NCI-H1105 (cell line): ENCODE data around the gene HTR4.
"Not testable (repeated sequence)": the region's sequence is repeated elsewhere in the genome, so short reads cannot be mapped to it uniquely, and the experiment has no call there.

Experiments used
- DNase-seq: peaks from one replicate; lab custom pipeline; 2025; lab: John Stamatoyannopoulos, UW

HTR4 gene

DNA sequence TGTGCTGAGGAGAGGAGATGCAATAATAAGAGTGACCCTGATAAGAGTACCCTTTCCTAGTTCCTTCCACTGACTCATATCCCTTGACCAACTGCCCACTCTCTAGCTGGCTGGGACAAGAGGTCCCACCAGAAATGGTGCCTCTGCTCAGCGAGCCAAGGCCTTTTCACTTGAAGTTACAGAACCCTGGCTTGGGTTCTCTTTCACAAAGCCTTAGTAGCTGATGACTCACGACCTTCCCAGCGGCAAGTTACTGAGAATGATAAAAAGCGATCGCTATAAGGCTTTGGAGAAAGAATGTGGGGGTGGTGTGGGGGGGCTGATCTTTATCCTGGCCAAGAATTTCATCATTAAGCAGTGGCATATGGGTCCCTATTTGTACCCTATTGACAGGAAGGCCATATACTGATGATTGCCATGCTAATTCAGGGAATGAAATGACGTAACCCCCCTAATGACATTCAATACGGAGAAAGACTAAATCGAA, 180.3 kb downstream of the HTR4 start:
- no peak for DNase-seq

DNA sequence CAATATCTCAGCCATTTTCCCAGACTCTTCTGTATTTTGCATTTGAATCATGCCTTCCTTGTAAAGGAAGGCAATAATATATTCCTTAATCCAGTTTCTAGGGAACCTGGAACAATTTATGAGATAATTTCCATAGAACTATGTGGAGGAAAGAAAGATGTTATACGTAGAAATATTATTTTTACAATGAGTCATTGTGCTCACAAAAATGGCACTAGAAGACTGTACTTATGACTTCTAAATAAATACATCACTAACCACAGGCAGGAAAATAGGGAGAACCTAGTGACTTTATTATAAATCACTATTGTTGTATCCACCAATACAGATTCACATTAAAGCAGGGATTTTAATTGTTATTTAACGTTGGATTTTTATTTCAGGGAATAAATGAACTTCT, 182.9 kb downstream of the HTR4 start:
- DNase-seq = no peak

DNA sequence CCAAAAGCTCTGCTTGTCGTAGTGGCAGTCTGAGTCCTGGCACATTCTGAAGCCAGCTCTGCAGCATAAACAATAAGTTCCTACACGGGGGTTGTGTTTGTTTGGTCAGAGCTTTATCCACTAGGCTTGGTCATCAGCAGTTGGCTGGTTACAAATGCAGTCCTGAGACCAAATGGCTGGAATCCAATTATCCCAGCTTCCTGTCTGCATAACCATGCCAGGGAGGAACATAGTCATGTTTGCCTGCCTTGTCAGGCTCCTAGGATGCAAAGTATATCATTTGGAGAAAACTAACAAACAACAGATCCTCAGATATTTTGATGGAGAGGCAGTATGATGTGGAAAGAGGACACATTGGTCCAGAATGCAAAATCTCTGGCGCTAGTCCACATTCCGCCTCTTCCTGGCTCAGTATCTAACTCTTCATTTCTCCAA, 184.8 kb downstream of the HTR4 start:
- no peak for DNase-seq

DNA sequence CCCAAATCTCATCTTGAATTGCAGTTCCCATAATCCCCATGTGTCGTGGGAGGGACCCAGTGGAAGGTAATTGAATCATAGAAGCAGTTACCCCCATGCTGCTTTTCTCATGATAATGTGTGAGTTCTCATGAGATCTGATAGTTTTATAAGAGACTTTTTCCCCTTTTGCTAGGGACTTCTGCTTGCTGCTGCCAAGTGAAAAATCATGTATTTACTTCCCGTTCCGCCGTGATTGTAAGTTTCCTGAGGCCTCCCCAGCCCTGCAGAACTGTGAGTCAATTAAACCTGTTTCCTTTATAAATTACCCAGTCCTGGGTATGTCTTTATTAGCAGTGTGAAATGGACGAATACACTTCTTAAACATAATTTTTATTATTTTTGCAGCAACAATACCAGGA, 185.6 kb downstream of the HTR4 start:
- DNase-seq = not testable (repeated sequence)

DNA sequence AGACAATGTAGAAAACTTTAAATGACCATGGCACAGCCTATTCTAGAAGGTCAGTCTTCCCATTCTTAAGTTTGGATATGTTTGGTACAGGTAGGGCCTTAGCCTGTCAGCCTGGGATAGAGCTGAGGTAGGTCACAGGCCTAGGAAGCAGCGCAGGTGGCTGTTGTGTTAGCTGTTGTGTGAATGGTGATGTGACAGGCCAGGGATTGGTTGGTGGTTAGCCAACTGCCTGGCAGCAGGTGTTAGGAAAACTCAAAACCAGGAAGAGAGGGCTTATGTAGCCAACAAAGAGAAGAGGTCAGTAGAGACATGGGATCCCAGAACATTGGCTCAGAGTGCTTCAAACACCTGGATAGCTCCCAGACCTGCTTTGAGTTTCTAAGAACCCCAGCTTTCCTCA, 186.4 kb downstream of the HTR4 start:
- no peak for DNase-seq

DNA sequence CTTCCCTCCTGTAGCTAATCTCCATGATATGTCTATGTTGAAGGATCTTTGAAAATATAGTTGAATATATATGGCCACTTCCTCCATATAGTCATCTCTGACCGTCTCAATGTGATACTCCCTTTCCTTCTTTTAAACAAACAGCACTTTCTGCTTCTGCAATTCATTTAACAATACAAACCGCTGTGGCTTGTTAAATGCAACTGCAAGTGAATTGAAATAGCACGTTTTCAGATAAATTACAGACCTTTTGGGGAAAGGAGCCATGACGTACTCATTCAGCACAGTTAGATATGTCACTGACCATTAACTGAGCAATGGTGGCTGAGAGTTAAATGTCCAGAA, 188.1 kb downstream of the HTR4 start:
- DNase-seq = no peak

DNA sequence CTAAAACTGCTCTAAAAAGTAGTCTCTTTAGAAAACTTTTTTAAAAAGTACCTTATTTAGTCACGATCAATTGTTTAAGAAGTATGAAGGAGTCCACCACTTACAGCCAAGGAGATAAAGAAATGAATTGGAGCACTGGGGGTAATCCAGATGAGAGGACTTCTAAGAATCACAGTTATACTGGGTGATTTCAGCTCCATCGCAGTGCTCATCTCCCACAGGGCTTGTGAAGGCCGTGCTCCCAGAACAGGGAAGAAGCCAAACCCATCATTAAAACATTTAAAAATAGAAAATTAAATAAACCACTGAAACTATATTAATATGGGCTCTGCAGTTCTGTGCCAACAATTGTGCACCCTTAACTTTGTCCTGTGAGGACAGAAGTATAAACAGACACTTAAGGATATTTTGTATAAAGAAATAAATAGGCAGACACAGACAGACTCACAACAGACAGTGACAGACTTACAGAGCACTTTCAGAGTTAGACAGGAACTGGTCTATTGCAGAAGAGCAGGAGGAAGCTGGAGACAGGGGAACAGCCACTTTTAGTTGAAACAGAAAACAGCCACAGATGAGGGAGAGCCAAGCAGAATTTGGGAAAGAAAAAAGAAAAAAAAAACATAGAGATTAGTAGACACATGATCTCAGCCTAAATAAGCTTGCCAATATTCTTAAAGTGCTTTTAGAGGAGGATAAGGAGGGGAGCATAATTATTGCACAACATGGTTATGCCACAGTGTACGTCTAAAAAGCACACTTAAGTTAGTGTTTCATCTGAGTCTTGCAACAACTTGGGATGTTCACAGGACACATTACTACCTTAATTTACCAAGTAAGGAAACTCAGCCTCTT, 188.7 kb downstream of the HTR4 start:
- no peak for DNase-seq

DNA sequence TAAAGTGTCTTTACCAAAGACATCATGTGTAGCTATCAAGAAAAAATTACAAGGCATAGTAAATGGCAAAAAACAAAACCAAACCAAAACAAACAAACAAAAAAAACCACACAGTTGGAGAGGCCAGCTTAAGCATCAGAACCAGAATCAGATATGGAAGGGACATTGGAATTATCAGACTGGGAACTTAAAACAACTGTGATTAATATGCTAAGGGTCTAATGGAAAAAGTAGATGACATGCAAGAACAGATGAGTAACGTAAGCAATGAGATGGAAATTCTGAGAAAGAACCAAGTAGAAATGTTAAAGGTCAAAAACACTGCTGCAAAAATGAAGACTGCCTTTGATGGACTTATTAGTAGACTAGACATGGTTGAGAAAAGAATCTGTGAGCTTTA, 194.7 kb downstream of the HTR4 start:
- DNase-seq = no peak

DNA sequence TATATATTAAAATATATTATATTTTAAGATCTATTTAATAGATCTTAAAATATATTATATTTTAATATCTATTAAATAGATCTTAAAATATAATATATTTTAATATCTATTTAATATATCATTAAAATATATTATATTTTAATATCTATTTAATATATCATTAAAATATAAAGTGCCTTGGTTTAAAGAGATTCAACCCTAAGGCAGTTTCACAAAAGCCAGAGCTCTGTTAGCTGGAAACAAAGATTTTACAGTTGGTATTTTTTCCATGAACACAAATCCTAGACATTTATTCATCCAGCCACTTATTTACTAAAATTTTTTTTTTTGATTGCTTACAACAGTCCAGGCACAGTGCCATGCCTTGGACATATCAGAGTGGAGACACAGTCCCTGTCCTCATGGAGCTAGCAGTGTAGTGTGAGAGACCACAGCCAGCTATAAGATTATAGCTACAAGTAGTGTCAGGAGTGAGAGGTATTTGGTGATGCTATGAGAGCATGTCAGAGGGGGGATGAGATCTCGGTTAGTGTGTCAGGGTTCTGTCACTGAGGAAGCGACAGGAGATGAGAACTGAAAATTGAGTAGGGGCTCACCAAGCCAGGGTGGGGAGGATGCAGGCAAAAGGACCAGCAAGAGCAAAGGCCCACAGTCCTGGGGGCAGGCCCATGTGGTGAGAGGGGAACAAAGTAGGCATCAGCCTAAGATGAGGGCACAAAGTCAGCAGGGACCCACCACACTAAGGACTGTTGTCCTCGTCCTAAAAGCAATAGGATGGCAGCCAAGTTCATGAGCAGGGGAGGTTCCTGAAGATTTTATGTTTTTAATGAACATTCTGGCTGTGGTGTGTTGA, 196.1 kb downstream of the HTR4 start:
- no peak for DNase-seq

DNA sequence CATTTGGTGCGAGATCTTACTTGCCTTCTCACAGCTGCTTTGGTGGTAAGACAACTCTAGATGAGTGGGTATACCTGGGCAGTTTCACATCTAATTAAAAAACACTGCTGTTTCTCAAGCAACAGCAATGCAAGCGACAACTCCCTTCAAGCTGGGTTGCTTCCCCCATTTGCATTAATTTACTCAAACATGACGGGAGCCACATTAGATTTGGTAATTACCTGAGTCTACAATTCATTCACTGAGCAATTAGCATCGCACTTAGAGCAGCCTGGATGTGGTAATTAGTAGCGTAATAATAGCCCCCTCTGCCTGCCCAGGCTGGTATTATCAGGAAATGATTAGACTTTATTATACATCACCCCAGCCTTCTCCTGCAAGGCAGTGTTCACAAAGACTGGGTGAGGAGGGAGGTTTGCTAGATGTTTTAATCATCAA, 197.1 kb downstream of the HTR4 start:
- DNase-seq = peak; percentile 89

DNA sequence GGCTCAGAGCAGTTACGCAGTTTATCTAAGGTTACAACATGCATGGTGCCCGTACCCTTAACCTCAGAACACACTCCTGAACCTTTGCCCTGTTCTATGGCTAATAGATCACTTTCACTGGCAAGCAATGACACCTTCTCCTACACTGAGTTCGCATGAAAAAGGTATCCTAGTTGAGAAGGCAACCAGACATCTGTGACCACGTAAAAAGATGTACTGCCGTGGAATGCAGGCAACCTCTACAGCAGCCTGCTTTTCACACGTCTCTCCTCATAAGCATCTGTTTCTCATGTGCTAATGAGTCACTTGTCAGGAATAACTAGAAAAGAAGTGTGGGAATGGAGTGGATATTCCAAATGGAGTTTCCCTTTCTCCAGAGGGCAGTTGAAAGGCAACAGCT, 199.1 kb downstream of the HTR4 start:
- DNase-seq = no peak

DNA sequence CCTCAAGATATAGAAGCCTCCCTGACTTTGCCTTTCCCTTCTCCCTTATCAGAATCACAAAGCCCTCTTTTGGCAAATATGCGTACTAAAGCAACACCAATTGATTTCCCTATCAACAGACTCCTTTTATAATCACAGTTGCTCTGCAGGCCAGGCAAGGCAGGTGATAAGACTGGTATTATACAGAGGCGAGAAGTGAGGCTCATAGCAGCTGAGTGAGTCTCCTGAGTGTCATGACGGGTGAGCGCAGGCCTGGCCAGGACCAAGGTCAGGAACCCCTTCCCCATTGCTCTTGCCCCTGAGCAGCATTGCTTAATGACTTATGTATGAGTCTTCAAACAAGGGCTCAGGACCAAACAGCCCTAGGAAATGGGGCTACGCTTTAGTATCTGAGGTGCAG, 199.8 kb downstream of the HTR4 start:
- DNase-seq = no peak

DNA sequence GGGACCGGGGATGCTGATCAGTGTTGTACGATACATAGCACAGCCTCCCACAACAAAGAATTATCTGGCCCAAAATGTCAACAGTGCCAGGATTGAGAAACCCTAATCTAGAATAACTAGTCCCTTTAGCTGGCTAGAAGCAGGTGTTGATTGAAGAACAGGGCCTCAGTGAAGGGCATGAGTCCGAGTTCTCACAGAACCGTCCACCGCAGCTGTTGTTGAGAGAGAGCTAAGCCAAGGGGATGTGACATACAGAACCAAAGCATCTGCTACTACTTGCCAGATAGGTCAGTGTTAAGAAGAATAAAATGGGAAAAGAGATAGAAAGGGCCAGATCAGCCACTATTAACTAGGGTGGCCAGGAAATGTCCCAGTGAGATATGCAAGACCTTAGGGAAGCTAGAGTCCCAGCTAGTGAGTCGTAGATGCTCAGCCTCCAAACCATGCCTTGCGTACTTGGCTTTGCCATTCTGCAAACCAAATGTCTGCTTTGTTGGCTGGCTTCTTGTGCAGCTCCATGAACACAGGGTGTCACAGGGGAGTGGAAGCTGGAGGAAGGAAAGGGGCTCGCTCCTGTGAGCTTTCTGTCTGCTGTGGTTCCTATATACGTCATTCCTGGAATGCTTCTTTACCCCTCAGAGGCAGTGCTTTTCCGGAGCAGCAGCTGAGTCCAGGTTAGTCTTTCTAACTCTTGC, 201.7 kb downstream of the HTR4 start:
- DNase-seq = no peak

DNA sequence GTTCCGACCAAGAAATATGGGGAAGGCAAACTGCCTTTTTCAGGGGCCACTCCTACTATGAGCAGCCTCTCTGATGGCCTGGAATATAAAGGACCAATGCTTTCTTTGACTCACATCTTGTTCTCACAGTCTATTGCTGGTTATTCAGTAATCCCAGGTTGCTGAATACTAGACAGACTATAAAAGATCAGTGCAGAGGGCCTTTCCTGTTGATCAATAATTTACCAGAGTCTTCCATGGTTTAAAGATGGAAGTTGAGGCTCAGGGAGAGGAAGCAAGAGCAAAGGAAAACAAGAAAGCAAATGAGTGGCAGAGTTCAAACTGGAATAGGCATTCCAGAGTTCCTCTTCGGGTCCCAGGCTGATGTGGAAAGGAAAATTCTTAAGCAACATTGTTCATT, 207.7 kb downstream of the HTR4 start:
- no peak for DNase-seq

DNA sequence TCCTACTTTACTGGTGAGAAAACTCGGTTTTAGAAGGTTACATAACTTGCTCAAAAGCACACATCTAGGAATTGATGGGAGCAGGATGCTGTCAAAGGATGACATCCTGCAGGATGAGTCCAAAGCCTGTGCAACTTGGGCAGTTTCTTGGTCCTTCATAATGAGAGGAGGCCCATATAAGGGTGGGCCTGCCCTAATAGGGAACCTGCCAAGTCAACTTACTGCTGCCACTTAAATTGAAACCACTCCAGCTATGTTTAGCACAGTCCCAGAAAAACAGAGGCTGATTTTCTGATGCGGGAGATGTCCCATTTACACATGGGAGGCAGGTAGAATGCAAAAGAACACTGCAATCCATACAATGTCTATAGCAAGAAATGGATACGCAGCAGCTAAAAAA, 208.7 kb downstream of the HTR4 start:
- DNase-seq = no peak

DNA sequence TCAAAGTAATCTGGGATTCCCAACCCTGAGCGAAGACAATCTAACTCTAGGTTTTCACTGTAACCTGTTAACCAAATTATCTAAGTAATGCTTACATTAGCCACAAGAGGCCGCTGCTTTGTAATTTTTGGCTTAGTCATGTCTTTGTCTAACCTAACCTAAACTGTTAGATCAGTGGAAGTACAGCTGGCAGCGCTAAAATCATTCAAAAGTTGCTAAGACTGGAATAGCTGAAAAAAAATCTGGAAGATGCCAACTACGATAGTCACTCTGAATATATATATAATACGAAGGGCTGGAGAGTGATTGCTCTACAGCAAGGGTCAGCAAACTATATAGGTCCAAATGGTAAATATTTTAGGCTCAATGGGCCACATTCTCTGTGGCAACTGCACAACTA, 210.3 kb downstream of the HTR4 start:
- peak; percentile 35 for DNase-seq

DNA sequence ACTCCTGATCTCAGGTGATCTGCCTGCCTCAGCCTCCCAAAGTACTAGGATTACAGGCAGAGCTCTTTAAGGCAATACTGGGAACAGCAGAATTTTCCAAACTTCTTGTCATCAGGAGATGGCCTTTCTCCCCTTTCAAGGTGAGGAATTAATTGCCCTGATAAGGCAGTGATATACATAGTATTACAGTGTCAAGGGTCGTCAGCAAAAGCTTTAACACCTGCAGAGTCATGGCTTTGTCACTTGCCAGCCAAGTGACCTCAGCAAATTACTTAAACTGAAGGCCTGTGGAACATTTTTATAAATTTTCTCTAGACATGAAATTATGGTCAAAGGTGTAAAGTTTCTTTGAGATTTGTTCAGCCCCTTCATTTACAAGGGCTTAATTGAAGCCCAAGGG, 211.1 kb downstream of the HTR4 start:
- DNase-seq = no peak

DNA sequence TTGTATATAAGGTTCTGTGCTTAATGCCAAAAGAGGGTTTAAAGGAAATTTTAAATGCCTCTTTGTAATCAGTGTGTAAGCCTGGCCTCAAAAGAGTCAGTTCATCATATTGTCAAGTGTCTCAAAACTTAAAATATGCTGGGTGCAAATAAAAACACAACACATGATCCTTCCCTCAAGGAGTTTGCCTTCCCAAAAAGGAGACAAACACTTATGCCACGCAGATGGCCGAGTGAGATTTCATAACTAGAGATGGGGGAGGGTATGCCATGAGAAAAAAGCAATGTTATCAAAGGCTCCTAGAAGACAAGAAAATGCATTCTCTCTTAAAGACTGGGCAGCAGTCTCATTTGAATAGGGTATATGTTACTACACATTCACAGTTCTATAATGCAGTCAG, 215.4 kb downstream of the HTR4 start:
- DNase-seq = no peak

DNA sequence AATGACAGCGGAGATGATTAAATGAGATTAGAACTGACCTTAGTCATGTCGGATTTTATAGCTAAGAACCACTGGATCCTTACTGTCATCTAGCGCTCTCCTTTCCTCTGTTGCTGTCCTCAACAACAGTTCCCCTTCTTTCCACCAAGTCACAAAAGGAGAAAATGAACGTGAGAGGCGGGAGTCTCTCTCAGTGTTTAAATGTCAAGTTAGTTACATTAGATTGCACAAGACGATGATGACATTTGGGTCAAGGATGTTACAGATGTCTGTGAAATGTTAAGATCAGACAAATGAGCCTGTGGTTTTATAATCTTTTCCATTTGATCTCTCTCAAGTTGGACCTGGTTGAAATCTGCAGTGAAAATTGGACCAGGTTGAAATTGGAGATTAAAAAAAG, 217.1 kb downstream of the HTR4 start:
- no peak for DNase-seq

DNA sequence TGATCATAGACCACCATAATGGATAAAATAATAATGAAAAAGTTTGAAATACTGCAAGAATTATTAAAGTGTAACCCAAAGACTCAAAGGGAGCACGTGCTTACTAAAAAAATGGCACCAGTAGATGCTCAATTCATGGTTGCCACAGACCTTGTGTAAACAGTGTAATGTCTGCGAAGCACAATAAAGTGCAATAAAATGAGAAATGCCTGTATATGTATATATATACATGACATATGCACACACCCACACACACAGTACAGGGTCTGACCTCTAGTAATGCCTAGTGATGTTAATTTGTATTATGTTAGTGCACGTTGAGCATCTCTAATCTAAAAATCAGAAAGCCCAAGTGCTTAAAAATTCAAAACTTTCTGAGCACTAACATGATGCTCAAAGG, 218.3 kb downstream of the HTR4 start:
- no peak for DNase-seq

DNA sequence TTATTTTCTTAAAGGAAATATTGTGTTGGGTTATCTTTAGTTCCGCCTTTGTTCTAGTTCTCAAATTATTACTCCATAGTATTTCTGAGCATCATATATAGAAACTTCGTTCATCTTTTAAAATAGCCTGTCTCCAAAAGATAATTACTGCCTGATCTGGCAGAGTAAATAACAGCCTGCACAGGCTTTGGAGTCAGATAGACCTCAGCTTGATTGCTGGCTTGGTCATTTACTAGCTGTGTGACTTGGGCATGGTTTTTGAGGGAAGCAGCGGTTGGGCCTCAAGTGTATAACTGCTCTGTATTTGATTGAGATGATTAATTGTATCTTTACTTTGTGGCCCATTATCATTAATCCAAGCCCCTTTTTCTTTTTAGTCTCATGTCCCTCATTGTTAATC, 220.5 kb downstream of the HTR4 start:
- DNase-seq = no peak
